HG03064 (cell line): ENCODE data around the gene HSBP1.

Experiments
- ATAC-seq: cut with Tn5 transposase; IDR thresholded peaks from one replicate; pipeline ENCODE4 v1.9.1; 2021; ENCODE audit warnings: low read depth; ENCODE audit not compliant: unreplicated experiment

Gene HSBP1

DNA sequence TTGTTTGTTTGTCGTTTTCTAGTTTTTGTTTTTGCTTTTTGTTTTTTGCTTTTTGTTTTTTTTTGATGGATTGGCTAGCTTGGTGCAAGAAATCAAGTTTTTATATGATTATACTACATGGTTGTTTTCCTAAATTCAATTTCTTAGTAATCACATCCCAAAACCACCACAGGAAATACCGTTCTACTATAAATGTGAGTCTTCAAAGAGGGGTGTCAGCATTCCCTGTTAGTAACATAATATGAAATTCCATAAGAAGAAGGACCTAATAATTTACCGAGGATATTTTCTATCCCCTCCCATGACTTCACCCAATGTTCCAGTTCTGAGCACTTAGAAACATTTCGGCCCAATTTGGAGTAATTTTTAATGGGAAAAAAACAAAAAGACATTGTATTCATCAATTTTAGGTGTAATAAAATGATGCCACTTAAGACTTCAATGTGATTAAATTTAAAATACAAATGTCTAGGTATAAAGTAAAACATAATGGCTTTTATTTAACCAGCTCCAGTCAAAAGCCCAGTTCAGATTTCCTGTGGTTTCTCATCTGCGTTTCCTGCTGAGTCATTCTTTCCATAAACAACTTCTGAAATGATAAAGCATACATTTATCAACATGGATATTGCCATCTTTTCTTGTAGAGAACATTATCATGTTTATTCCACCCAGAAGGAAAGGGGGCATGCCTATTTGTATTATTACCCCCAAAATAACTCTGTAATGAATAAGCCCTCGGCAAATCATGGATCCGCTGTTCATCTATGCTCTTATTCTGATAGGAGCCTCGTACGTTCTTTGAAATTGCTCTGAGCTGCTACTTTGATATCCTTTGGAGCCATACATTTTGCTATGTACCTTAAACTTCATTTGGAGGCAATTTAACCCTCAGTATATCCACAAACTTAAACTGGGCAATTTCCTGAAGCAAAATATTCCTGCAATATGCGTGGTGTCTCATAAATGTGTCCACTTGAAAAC, 28.1 kb downstream of the HSBP1 start:
- no peak for ATAC-seq

DNA sequence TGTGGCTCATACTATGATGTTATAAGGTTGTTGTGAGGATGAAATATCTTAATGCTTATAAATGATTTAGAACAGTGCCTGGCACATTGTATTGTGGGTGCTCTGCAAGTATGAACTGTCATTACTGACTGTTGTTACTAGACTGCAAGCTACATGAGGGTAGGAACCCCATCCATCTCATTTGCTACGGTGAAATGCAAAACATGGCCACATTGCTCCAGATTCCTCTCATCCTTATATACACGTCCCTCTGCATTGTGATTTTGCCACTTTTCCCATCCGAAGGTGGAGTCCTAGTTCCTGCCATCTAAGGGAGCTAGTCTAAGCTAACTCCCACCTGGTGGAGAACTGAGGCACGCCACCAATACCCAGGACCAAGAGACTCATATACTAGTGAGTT, 29.8 kb downstream of the HSBP1 start:
- ATAC-seq = no peak

- no peak for ATAC-seq
Observed at GRCh38 chr16:83838151-83838550, 30.4 kb downstream of the HSBP1 start.

GRCh38 chr16:83839561-83839960, 31.8 kb downstream of the HSBP1 start:
- ATAC-seq = no peak

DNA sequence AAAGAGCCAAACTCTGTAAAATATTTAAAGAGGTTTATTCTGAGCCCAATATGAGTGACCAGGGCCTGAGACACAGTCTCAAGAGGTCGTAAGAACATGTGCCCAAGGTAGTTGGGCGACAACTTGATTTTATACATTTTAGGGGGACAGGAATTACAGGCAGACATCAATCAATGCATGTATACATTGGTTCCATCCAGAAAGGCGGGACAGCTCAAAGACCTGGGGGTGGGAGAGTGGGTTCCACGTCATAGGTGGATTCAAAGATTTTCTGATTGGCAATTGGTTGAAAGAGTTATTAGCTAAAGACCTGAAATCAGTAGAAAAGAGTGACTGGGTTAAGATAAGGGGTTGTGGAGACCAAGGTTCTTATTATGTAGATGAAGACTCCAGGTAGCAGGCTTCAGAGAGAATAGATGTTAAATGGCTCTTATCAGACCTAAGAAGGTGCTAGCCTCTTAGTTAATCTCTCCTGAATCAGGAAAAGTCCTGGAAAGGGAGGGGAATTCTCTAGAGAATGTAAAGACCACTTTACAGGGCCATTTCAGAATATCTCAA, 32.4 kb downstream of the HSBP1 start:
- ATAC-seq = no peak

- ATAC-seq = no peak
Observed at GRCh38 chr16:83842291-83842690, 34.5 kb downstream of the HSBP1 start.

DNA sequence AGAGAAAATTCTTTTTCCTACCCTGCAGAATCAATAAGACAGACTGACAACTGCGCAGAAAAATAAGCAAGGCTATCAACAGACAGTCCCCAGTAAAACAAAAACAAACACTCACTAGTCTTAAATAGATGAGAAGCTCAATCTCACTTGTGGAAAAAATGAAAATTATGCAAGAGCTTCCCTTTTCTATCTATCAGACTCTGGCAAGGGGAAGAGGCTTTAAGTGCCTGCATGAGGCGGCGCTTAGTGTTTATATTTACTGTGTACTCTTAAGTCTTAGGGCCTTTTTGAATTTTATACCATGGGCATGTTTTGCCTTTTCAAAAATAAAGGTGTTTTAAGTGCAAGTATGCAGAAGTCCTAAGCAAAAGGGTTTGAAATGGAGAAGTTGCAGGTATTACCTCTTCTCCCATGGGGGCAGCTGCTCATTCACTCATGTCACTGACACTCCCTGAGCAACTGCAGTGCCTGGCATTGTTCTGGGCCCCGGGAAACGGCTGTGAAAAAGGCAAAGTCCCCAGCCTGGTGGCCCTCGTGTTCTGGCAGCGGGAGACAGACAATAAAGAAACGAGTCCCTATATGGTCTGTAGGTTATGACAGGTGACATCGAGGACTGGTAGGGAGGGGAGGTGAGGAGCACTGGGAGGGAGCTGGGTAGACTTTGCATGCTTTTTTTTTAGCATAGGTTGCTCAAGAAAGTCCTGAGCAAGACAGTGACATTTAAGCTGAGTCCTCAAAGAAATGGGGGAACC, 35.2 kb downstream of the HSBP1 start:
- no peak for ATAC-seq

DNA sequence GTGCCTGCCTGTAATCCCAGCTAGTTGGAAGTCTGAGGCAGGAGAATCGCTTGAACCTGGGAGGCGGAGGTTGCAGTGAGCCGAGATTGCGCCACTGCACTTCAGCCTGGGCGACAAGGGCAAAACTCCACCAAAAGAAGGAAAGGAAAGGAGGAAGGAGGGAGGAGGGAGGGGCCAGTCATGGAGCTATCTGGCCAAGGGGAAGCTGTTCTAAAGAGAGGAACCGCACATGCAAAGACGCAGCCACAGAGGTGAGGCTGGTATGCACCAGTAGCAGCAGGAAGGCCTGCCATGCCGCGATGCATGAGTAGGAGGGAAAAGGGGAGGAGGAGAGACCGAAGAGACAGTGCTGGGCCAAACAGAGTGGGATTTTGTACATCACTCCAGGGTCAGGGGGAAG, 35.9 kb downstream of the HSBP1 start:
- ATAC-seq = no peak

GRCh38 chr16:83845263-83845662, 37.5 kb downstream of the HSBP1 start:
- no peak for ATAC-seq

GRCh38 chr16:83847371-83848225, 39.8 kb downstream of the HSBP1 start:
- no peak for ATAC-seq

- no peak for ATAC-seq
Observed at GRCh38 chr16:83849421-83849820, 41.6 kb downstream of the HSBP1 start.

DNA sequence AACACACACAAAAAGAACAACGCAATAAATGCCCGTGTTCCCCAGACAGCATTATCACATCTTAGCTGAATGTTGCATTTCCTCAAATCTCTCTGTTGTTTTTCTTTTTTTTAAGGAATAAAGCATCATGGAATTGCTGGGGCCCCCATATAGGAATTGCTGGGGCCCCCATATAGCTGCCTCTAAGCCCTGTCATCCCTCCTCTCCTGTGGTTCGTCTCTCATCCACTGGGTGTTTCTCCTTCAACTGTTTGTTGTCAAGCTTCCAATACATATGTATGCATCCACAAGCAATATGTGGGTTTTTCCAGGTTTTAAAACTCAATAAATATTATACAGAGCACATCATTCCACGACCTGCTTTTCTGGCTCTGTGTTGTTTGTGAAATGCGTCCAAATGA, 43.2 kb downstream of the HSBP1 start:
- ATAC-seq = no peak

- no peak for ATAC-seq
Observed at GRCh38 chr16:83851473-83851872, 43.7 kb downstream of the HSBP1 start.

GRCh38 chr16:83852774-83853173, 45.0 kb downstream of the HSBP1 start:
- no peak for ATAC-seq

DNA sequence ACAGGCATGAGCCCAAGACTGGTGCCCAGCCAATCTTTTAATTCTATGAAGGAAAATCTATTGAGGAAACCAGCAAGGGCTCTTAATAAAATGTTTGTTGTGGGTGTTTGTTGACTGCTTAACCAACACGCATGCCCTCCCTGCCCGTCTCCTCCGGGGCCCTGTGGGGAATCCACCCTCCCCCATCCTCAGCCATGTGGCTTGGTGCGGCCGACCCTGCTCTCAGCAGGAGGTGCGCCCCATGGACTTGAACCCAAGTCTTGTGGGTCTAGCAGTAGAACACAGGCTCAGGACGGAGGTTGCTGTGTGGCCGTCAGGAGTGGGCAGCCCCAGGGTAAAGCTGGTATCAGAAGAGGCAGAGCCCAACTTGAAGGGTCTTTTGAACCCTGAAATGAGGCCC, 46.1 kb downstream of the HSBP1 start:
- no peak for ATAC-seq

- no peak for ATAC-seq
Observed at GRCh38 chr16:83854420-83854819, 46.6 kb downstream of the HSBP1 start.

DNA sequence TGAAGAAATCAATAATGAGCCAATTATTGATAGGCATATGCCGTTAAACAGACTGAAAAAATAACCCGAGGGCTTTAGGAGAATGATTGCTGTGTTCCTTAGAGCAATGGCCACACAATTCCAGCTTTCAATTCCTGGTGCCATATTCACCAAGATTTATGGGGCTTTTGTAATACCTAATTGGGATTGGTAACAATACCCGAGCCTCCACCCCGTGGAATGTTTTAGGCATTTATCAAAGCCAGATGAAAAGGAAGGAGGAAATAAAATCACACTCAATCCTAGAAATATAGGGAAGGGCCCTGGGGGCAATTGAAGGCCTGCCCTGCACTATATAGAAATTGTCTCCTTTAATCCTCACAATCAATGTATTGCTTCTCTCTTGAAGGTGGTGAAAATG, 49.0 kb downstream of the HSBP1 start:
- ATAC-seq = no peak

DNA sequence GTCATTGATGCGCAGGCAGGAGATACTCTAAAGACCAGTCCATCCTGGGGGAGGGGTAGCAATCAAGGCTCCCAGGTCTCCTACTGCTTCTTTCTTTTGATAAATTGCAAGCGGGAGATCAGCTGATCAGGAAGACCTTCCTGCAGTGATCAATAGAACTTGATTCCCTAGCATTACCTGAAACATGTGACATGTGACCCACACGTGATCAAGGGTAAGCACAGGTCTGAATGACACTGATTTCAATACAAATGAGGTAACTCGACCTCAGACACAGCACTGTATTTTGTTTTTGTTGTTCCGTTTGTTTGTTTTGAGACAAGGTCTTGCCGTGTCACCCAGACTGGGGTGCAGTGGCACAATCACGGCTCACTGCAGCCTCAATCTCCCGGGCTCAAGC, 51.5 kb downstream of the HSBP1 start:
- no peak for ATAC-seq

- no peak for ATAC-seq
Observed at GRCh38 chr16:83862661-83863060, 54.9 kb downstream of the HSBP1 start.

DNA sequence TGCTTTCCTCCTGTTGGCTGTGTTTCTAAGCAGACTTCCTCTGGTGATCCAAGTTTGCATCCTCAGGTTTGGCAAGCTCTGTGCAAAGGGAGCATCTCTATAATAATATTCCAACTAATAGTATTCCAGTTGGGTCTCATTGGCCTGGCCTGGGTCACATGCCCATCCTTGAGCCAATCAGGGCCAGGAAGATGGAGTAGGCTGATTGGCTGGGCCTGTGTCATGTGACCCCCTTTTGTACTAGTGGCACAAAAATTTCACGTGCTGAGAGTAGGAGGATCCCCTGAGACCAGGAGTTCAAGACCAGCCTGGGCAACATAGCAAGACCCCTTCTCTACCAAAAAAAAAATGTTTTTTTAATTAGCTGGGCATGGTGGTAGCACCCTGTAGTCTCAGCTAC, 55.9 kb downstream of the HSBP1 start:
- no peak for ATAC-seq
